ENCODE data around the gene HOXC12. TPM values are rescaled to one million over a fixed set of nuclear protein-coding genes. Genes with fewer than 3 reads are reported as not detected.
A peak's percentile ranks its signal among the peaks of the same experiment; 100 is the strongest.

The HOXC12 gene
- total RNA-seq, 1 donor from 2014 or later: not detected

- no peak for FAIRE-seq
- Histone ChIP-seq H3K36me3 (ENCODE audit: control insufficient read depth, insufficient read depth, low read length) (no peaks in the 10 kb centered on the region), H3K4me3 (ENCODE audit: low read depth, low read length) (no peak overlapping the region), H3K27me3 (ENCODE audit: control insufficient read depth, insufficient read depth, low read length) (peaks cover 84% of the 10 kb centered on the region)
- TF ChIP-seq CTCF (IDR thresholded peaks at IDR 0.05; ENCODE audit: insufficient read depth, low read length, severe bottlenecking): no peak
- no peak for DNase-seq (ENCODE audit: low read depth)
These were observed 28.2 kb downstream of the HOXC12 start for GRCh38 chr12:53982648-53983567.

- Histone ChIP-seq H3K4me3 (ENCODE audit: low read depth, low read length) (no peak overlapping the region), H3K27me3 (ENCODE audit: control insufficient read depth, insufficient read depth, low read length) (peaks cover 85% of the 10 kb centered on the region), H3K36me3 (ENCODE audit: control insufficient read depth, insufficient read depth, low read length) (no peaks in the 10 kb centered on the region)
- no peak for FAIRE-seq
- TF ChIP-seq CTCF (IDR thresholded peaks at IDR 0.05; ENCODE audit: insufficient read depth, low read length, severe bottlenecking): no peak
- no peak for DNase-seq (ENCODE audit: low read depth)
These were observed 28.9 kb downstream of the HOXC12 start for GRCh38 chr12:53983568-53983949.

- H3K36me3 ChIP-seq (ENCODE audit: control insufficient read depth, insufficient read depth, low read length): no peaks in the 10 kb centered on the region
- DNase-seq (ENCODE audit: low read depth) (no peak), FAIRE-seq (no peak)
- no peak overlapping the region for H3K4me3 ChIP-seq (ENCODE audit: low read depth, low read length)
- no peak for TF ChIP-seq CTCF (IDR thresholded peaks at IDR 0.05; ENCODE audit: insufficient read depth, low read length, severe bottlenecking)
- peaks cover 85% of the 10 kb centered on the region for H3K27me3 ChIP-seq (ENCODE audit: control insufficient read depth, insufficient read depth, low read length)
These were observed 29.4 kb downstream of the HOXC12 start for GRCh38 chr12:53983950-53984572.

GRCh38 chr12:53984901-53985691 is 30.4 kb downstream of the HOXC12 start, which contains the start of gene HOXC10:
TSS of gene HOXC10 (plus strand) at chr12:53985146. CDS start at chr12:53985260, 114 bp downstream.
- H3K4me3 ChIP-seq (ENCODE audit: low read depth, low read length): no peak within 1 kb of the TSS
- FAIRE-seq: no peak
- peak; percentile 25 for TF ChIP-seq CTCF (IDR thresholded peaks at IDR 0.05; ENCODE audit: insufficient read depth, low read length, severe bottlenecking)
- peak; percentile 7 for DNase-seq (ENCODE audit: low read depth)
- peaks cover 84% of the 10 kb centered on the region for H3K27me3 ChIP-seq (ENCODE audit: control insufficient read depth, insufficient read depth, low read length)
- H3K36me3 ChIP-seq (ENCODE audit: control insufficient read depth, insufficient read depth, low read length): no peaks in the 10 kb centered on the region

- TF ChIP-seq CTCF (IDR thresholded peaks at IDR 0.05; ENCODE audit: insufficient read depth, low read length, severe bottlenecking): no peak
These were observed 30.9 kb downstream of the HOXC12 start for GRCh38 chr12:53985692-53985993.

More at GRCh38 chr12:53985692-53985993, 30.9 kb downstream of the HOXC12 start:
- Histone ChIP-seq H3K36me3 (ENCODE audit: control insufficient read depth, insufficient read depth, low read length) (no peaks in the 10 kb centered on the region), H3K27me3 (ENCODE audit: control insufficient read depth, insufficient read depth, low read length) (peaks cover 86% of the 10 kb centered on the region), H3K4me3 (ENCODE audit: low read depth, low read length) (no peak overlapping the region)
- no peak for FAIRE-seq
- no peak for DNase-seq (ENCODE audit: low read depth)

Data from bronchial epithelial cell (primary cell).